Astrocyte of the hippocampus (primary cell): Measurements from ENCODE around the gene ADCY2.

Source experiments
- DNase-seq: peaks from one replicate; pipeline ENCODE4 v3.0.0; 2011; ENCODE audit warnings: low read depth, low spot score

ADCY2 gene

DNA sequence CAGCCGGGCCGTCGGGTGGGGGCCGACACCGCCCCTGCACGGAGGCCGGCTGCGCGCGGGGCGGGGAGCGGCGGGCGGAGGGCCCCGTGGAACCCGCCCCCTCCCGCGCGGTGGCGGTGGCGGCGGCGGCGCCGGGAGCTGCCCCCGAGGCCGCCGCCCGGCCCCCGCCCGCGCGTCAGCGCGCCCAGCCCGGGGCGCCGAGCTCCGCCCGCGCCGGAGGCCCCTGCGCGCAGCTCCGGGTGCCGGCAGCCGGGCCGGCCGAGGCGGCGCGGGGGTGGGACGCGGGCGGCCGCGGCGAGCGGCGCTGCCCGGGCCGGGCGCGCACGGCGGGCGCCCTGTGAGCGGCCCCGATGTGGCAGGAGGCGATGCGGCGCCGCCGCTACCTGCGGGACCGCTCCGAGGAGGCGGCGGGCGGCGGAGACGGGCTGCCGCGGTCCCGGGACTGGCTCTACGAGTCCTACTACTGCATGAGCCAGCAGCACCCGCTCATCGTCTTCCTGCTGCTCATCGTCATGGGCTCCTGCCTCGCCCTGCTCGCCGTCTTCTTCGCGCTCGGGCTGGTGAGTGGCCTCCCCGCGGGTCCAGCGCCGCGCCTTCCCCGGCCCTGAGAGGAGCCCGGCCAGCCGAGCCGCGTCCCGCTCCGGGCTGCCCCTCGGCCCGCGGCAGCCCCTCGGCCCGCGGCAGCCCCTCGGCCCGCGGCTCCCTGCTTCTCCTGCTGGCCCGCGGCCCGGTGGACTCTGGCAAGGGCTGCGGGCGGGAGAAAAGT, at the start of gene ADCY2:
Gene ADCY2 (plus strand): TSS at position 192 of the 766 bp plus-strand sequence. CDS start 159 bp downstream, at position 351.
- DNase-seq, result peak; percentile 65

DNA sequence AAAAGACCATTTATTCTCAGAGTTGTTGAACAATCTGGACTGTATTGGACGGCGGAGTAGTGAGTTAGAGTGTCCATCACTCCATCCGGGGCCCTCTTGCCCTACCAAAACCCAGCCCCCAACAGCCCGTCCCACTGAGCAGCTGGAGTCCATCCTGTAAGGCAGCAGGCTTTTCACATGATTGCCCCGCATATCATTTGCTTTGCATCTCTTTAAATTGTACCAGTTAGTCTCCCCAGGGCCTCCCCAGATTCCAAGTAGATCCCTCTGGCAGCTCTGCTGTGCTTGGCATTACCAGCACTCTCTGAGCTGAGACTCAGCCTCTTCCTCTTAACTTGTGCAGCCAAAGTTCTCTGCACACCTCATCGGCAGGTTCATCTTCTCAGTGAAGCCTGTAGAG, 48.6 kb upstream of the ADCY2 start:
- no peak for DNase-seq

DNA sequence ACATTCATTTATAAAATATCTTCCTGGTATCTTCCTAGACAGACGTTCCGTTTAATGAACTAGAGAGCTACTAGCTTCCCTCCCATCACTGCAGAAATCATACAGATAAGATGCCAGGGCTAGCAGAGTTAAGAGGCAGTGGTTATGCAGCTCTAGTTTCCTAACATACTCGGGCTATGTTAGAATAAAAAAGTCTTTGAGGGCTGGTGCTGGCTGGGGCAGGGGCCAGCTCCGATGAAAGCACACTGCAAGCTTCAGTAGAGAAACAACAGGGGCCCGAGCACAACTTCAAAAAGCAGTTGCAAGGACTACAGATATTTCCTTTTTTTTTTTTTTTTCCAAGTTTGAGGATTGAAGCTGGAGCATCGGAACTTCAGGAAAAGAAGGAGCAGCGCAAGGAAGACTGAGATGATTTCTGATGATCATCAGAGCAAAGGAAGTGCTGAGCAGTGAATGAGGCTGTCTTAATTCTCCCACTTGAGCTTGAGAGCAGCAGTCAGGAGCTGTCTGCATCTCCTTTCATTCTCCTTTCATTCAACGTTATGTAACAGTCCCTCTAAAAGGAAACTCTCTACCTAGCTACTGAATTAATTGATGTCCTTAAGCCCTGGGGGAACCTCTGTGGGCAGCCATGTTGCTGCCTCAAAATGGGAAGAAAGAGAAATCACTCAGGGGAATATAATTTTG, 47.6 kb upstream of the ADCY2 start:
- DNase-seq, result peak; percentile 20

DNA sequence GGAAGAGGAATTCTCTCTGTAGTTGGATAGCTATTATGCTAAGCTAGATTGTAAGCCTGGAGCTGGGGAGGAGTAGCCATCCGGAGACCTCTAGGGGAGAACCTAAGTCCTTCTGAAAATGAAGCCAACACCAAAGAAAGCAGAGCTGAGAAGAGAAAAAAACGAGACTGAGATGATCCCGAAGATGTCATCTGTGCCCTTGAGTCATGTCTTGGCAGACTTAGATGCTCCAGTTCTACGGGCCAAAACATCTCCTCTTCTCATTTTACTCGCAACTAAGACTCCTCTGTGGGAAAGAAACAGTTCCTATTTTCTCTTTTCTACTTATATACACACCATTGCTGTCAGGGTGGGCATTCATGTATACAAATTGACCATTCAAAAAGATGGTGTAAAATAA, 34.3 kb upstream of the ADCY2 start:
- no peak for DNase-seq

DNA sequence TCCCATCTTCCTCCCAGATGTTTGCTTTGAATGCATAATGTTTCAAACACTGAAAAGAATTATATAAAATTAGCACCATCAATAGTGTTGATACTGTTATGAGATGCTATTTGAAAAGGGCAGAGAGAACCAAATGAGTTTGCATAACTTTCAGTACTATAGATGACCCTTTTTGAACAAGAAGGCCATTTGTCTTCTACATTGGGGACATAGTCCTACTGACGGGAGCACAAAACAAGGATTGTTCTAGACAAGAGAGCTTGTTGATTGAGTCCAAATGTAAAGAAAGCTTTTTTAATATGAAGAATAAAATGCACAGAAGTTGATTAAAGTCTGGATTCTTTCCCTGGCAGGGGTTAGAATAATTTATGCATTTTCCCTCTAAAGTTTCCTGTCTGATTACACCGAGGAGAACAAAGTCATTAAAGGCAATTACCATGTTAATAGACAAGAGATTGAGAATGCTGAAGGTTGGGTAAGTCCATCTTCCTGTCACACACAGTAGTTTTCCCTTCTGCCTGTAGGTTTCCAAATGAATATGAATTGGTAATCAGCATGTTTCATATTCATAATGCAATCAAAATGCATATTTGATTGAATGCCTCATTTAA, 32.8 kb upstream of the ADCY2 start:
- DNase-seq, result no peak

DNA sequence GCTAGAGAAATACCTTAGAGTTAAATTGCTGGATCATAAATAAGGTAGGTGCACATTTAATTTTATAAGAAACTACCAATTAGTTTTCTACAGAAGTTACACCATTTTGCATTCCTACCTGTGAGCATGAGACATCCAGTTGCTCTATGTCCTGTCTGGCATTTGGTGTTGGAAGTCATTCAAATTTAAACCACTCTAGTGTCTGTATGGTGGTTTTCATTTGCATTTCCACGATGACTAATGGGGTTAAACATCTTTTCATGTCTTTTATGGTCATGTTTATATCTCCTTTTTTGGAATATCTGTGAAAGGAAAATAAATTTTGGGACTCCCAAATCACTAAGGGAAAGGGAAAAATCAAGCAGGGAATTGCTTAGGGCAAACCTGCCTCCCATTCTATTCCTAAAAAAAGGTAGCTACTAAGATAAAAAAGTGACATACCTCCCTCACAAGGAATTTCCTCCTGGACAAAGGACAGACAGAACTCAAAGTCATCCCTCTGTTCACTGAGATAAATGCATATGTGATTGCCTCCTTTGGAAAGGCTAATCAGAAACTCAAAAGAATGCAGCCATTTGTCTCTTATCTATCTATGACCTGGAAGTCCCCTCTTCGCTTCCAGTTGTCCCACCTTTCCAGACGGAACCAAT, 31.6 kb upstream of the ADCY2 start:
- peak; percentile 39 for DNase-seq

DNA sequence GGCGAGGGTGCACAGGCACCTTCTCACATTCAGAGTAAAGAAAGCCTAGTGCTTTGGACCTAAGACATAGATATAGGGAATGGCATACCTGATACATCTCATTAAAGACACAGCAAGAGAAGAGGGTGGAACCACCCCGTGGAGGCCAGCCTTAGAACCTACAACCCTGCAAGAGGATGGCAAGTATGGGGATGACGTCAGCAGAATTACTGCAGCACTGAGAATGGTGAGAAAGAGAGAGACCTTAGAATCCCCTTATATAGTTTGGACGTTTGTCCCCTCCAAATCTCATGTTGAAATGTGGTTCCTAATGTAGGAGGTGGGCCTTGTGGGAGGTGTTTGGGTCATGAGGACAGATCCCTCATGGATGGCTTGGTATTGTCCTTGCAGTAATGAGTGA, 28.2 kb upstream of the ADCY2 start:
- no peak for DNase-seq

DNA sequence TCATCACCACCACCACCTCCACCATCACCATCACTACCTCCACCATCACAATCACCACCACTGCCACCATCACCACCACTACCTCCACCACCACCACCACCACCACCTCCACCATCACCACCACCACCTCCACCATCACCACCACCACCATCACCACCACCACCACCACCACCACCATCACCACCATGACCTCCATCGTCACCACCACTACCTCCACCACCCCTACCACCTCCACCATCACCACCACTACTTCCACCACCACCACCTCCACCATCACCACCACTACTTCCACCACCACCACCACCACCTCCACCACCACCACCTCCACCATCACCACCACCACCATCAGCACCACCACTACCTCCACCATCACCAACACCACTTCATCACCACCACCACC, 23.5 kb upstream of the ADCY2 start:
- no peak for DNase-seq

DNA sequence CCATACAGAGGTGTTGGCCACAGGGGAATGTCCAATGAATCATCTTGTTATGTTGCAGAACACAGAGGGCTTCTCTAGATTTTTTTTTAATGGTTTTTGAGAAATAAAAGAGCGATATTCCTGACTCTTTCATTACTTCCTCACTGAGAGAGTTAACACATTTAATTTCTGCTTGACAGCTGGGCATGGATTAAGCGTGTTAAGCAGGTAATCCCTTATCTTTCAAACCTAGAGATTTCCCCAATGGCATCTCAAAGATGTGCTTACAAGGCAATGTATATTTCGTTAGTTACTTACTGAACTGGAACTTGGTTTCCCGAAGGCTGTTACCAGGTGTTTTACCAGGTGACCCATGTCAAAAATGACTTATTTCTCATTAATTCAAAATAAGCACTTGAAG, 21.8 kb upstream of the ADCY2 start:
- no peak for DNase-seq

DNA sequence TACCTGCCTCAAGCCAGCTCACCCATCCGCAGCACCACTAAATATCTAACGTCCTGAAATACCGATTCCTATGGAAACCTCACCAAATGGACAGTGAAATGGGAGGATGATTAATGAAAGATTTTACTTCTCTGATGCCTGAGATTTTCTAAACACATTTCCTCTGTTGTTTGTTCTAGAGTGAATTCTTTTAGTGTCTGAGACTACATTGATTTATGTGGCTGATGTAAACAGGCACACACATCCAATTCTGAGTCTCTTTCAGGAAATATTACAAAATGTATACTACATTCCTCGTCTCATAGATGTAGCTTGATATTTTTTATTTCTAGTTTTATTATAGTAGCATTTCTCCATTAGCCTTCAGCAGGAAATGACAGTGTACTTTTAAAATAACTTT, 20.5 kb upstream of the ADCY2 start:
- DNase-seq, result no peak

DNA sequence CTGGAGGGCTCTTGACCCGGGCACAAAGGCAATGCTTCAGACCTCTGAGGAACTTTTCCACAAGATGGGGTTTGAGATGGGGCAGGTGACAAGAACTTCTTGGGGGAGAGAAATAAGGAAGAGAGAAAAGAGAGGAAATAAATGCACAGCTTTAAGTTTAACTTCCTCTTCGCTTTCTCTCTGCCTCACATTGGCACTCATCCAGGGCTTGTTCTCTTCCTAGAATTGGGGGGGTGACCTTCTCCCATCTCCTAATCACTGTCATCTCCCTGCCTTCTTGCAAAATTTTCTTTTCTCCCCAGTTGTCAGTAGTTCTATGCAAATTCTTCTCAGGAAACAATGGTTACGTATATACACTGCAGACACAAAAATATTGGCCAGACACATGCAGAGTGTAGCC, 19.1 kb upstream of the ADCY2 start:
- DNase-seq, result no peak

DNA sequence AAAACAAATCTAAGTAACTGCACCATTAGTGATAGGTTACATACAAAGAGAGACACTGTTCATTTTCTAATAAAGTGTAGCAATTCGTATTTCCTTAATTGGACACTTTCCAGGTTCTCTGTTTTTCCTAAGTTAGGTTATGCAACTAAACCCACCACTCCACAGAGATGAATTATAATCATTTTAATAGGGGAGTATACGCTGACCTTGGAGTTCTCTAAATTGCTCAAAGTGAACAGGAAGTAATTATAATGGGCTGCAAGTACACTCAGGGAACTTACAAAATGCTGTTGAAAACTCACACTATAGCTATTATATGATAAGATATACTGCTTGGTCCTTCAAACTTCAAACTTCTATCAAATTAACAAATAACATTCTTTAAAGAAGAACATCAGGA, 18.2 kb upstream of the ADCY2 start:
- DNase-seq, result no peak

DNA sequence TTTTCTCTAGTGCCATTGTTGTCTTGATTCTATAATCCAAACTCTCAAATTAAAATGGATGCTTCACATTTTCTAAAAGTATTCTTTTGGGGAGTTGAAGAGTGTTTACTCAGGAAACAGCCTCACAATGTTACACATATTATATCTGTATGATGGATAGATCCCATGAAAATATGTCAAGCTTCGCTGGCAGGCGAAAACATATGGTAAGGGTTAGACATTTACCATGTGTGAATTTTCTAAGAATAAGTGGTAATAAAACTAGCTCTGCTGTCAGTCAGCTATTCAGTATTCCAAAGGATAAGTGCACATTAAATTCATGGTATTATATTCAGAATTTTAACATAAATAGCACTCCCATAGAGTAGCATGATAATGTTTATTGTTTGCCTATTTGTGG, 13.3 kb upstream of the ADCY2 start:
- DNase-seq, result no peak

DNA sequence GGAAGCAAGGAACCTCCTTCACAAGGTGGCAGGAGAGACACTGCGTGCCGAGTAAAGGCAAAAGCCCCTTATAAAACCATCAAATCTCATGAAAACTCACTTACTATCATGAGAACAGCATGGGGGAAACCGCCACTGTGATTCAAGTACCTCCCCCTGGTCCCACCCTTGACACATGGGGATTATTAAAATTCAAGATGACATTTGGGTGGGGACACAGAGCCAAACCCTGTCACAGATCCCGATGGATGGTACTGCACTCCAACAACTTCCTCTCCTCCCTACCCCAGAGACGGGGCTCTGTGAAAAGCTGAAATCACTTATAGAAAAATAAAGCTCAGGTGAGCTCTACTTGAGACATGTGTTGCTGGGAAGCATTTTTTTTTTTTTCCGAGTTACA, 10.3 kb upstream of the ADCY2 start:
- DNase-seq, result no peak

DNA sequence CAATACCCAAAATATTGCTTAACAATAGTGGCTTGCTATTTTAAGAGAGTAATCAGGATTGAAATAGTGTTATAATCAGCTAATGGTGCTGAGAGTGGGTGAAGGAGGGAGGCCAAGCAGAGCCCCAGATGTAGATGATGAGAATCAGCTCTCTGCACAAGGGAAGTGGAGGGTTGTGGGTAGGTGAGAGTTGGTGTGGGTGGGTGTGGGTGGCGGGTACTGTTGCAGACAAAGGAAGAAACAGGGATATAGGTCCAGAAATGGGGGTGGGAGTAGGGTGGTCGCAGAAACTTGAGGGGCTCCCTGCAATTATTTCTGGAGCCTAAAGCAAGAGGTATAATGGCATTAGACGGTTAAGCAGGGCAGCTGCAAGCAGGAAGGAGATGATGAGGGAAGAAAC, 7.4 kb upstream of the ADCY2 start:
- no peak for DNase-seq

DNA sequence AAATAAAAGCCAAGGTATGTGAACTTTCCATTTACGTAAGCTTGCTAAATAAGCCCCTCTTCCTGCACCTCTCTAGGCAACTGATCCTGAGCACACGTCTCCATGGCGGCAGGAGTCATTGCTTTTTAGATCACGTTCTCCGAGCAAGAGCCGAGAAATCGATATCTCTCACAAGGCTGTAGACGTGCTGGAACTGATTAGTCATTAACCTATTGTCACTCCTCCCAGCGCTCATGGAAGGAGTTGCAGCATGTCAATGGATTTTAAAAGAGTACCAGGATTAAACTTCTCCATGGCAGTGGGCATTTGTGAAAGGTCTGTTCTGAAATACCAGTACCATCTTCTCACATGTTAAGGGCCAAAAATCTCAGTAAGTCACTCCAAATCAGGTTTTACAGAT, 4.7 kb upstream of the ADCY2 start:
- DNase-seq, result peak; percentile 15

DNA sequence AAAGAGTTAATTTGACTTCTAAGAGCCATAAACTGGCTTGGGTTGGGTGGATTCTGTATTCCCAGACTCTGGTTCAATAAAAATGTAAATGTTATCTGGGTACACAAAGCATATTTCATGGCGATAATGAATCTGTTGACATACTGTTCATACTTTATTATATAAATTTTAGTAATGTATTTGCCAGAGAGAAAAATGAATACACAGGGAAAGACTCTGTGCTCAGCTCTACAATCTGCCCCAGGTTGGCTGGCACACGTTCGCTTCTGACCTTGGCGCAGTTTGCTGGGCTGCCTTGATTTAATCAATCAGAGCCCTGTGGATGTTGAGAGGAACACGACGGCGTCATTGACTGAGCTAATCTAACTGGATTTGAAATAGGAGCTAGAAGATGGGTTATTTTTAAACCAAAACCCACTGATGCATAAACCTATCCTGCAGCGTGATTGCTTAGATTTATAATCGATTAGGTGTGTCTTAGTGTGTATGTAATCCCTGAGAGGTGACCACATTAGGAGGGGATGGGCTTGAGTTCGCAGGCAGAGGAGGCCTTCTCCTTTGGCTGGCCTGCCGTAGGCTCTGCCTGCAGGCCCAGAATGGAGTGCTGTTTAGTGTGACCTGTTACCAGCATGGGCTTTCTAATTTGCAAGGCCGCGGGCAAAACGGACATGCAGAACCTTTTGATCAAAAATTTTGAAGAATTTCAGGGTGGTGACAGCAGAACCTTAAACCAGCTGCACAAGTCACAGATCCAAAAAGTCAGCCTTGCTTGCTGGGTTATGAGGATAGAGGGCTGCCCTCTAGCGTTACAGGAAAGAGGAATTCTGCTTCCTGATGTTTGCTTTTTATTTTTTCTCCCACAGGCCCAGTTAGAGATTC, 3.9 kb upstream of the ADCY2 start:
- peak; percentile 74 for DNase-seq

DNA sequence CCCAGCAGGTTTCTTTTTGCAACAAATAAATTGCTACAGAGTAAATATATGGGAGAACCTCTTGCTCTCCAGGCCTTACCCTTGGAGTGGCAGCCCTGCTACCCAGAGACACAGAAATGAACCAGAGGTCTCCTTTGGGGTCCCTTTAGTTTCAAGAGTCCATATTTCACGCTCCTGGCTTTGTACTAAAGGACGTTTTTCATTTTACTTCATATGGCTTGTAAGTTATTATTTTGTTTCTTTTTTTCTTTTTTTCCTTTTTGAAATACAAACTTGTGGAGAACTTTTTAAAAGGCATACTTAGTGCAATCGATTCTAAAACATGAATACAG, 3.3 kb upstream of the ADCY2 start:
- no peak for DNase-seq

DNA sequence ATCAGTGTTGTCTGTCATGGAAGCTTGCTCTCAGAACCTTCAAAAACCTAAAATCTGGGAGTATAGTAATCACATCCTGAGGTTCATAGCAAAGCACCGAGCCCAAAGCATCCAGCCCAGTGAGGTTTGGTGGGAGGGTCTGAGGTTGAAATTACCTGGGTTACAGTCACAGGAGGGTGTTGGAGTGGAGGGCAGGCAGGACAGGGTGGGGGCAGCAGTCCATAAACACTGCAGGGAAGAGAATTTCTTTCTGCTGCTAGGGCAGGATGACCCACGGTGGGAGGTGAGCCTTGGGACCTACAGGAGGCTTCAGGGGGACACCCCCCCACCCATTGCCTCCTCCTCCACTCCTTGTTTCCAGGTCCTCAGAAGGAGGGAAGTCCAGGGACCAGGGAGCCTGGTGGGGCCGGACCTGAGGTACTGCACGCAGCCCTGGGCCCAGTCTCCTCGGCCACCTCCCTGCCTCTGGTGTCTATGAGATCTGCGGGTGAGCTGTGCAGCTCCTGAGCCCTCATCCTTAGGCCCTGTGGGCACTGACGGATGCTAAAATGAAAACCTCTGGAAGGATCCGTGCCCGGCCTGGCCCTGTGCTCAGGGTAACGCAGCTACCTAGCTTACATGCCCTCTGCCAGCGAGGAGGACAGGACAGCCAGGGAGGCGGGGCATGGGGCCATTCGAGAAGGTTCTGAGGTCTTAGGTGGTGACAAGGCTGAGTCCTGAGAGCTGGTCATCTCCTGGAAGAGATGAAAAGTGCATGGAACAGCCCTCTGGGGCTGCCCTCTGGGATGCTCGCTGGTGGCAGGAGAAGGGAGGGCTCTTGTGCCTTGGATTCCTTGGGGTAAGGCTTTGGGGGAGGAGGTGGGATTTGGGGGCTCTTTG, 1.8 kb upstream of the ADCY2 start:
- no peak for DNase-seq

DNA sequence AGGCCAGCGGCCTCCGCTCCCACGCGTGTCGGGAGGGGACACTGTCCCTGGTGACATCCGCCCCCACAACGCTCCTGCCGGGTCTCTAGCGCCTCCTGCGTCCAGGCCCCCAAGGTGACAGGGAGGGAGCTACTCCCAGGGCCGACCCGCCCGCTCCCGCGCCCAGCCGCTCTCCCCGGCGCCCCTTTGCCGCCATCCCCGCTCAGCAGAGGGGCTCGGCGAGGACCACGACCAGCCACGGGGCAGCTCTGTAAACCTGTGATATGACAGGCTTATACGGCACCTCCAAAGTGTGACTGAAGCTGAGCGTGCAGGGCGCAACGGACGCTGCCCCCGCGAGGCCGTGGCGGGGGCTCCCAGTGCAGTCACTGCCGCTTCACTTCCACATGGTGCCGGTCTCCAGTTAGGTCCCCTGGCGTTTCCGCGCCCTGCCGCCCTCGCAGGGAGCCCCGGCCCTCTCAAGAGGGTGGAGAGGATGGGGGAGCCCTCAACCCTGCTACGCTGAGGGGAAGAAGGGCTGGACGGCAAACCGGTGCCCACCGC, 978 bp upstream of the ADCY2 start:
- peak; percentile 34 for DNase-seq
